ENCODE results near the gene SUCLG2. TPM values are rescaled to one million over a fixed set of nuclear protein-coding genes. Genes with fewer than 3 reads are reported as not detected.

The SUCLG2 gene
- polyA plus RNA-seq, 2 of the 4 experiments (the other 2 are of a cell fraction), result 39.8 to 61.3 TPM

- H3K27ac ChIP-seq, result peak overlapping the region; percentile 32 to 57; a peak in 4 of 6 replicates
- DNase-seq (ENCODE audit: low read depth in 1 of 2, low spot score in 1 of 2), result peak; percentile 4 to 75
- no peak overlapping the region for H3K4me3 ChIP-seq
- TF ChIP-seq USF2 (IDR thresholded peaks at IDR 0.05) (peak; percentile 39; the same call in 1 of the 2 replicates), GATA3 (IDR thresholded peaks at IDR 0.05; ENCODE audit: borderline replicate concordance) (peak; percentile 66; the same call in 1 of the 2 replicates), PBX3 (IDR thresholded peaks at IDR 0.05) (no peak), MAX (IDR thresholded peaks at IDR 0.05) (0 out of 2 replicates have a peak, but pooled peaks have one; percentile 34), NFE2L2 (conservative IDR thresholded peaks at IDR 0.05; ENCODE audit: low read length) (no peak), CTCF (IDR thresholded peaks at IDR 0.05) (0 out of 3 replicates have a peak, but pooled peaks have one; percentile 15), KDM5A (IDR thresholded peaks at IDR 0.05) (no peak), RFX5 (IDR thresholded peaks at IDR 0.05) (peak; percentile 78; the same call in 1 of the 2 replicates), CBX8 (IDR thresholded peaks at IDR 0.05) (no peak), CEBPB (IDR thresholded peaks at IDR 0.05) (peak in 1 of 2 experiments; percentile 68; a peak in 2 of 4 replicates), ZNF302 (CRISPR knock-in tag; IDR thresholded peaks at IDR 0.05) (no peak), RAD21 (conservative IDR thresholded peaks at IDR 0.05 in 1 of 2, IDR thresholded peaks at IDR 0.05 in 1 of 2) (peak; percentile 43 to 48; a peak in 4 of 5 replicates), FOSL2 (IDR thresholded peaks at IDR 0.05) (no peak), FOSL2 (CRISPR knock-in tag; IDR thresholded peaks at IDR 0.05) (peak; percentile 19; the same call in 1 of the 2 replicates)
- no peak for FAIRE-seq
- H3K9me3 ChIP-seq, result no peaks in the 10 kb centered on the region
- CTCF ChIA-PET, result interaction anchor here (0.7 to 1.3 kb wide), 2 partner anchors 21 to 263 kb away, joined by 3 read pairs; no protein-coding TSS in a partner anchor
- peaks cover 17% of the 10 kb centered on the region for H3K4me1 ChIP-seq
- ATAC-seq, result peak; percentile 86 to 93; a peak in 5 of 6 replicates
- POLR2A ChIA-PET, result interaction anchor here (0.9 kb wide), 1 partner anchor 16 kb away, joined by 3 read pairs; no protein-coding TSS in a partner anchor
- H3K4me2 ChIP-seq, result peak overlapping the region; percentile 31
- WGBS (ENCODE audit: missing lambda C conversion rate), result 38% methylated on average over 4 of the region's 4 CpGs
Measured at GRCh38 chr3:67593761-67594234, 60.6 kb downstream of the SUCLG2 start.

- DNase-seq (ENCODE audit: low read depth in 1 of 2, low spot score in 1 of 2) (no peak), ATAC-seq (no peak), FAIRE-seq (no peak)
- Histone ChIP-seq H3K9me3 (no peaks in the 10 kb centered on the region), H3K4me2 (no peak overlapping the region), H3K4me3 (no peak overlapping the region), H3K27ac (no peak overlapping the region), H3K4me1 (peaks cover 17% of the 10 kb centered on the region)
- no peak for TF ChIP-seq JUN (IDR thresholded peaks at IDR 0.05)
- TF ChIP-seq MYC (IDR thresholded peaks at IDR 0.05; ENCODE audit: borderline replicate concordance, low read length), result no peak
- no peak for TF ChIP-seq FOSL2 (IDR thresholded peaks at IDR 0.05)
- TF ChIP-seq FOSL2 (CRISPR knock-in tag; IDR thresholded peaks at IDR 0.05), result no peak
- TF ChIP-seq TP53 (CRISPR knock-in tag; IDR thresholded peaks at IDR 0.05), result no peak
- TF ChIP-seq HDAC2 (IDR thresholded peaks at IDR 0.05), result no peak
- no peak for TF ChIP-seq REST (IDR thresholded peaks at IDR 0.05)
- TF ChIP-seq EP300 (IDR thresholded peaks at IDR 0.05), result no peak
- TF ChIP-seq HOXB13 (CRISPR knock-in tag; IDR thresholded peaks at IDR 0.05; ENCODE audit: low read depth), result no peak
- TF ChIP-seq SMC3 (IDR thresholded peaks at IDR 0.05), result no peak
- TF ChIP-seq RNF2 (IDR thresholded peaks at IDR 0.05; ENCODE audit: borderline replicate concordance, low read depth), result no peak
- no peak for TF ChIP-seq CTCF (IDR thresholded peaks at IDR 0.05)
- TF ChIP-seq KDM1A (IDR thresholded peaks at IDR 0.05; ENCODE audit: low read depth), result no peak
- no peak for TF ChIP-seq HEYL (CRISPR knock-in tag; IDR thresholded peaks at IDR 0.05)
- TF ChIP-seq EHF (CRISPR knock-in tag; IDR thresholded peaks at IDR 0.05), result no peak
- CTCF ChIA-PET, result no interaction called here
- POLR2A ChIA-PET, result no interaction called here
Measured at GRCh38 chr3:67592057-67592456, 62.4 kb downstream of the SUCLG2 start.
